A549 (cell line): ENCODE measurements around the gene ARRDC5. TPM values are rescaled to one million over a fixed set of nuclear protein-coding genes. Genes with fewer than 3 reads are reported as not detected.
A peak's percentile ranks its signal among the peaks of the same experiment; 100 is the strongest.

Experiments used
- ATAC-seq, 2 experiments: fragments of 200-7000 bp in 1 of 2; fragments of >200 bp in 1 of 2; cut with Nextera tagmentation in 1 of 2; cut with Tn5 transposase in 1 of 2; 3 replicates each; pipeline versions ENCODE4 v1.8.0 to v1.9.1; 2018 to 2020; ENCODE audit warnings: mild to moderate bottlenecking in 1 of 2, moderate library complexity in 1 of 2
- CTCF ChIA-PET: fragments of 300-600 bp; sonication (Branson Sonifier 250); formaldehyde crosslinking; extraction: SDS; loops from one replicate; lab custom pipeline; 2021; ENCODE audit warnings: antibody characterized with exemption, inconsistent platforms; lab: Yijun Ruan, JAX
- POLR2A ChIA-PET: fragments of 350-600 bp; formaldehyde crosslinking; extraction: SDS; loops from one replicate; lab custom pipeline; 2021; ENCODE audit warnings: antibody characterized with exemption, inconsistent platforms; lab: Yijun Ruan, JAX
- DNase-seq, 2 experiments: peaks; one replicate each; pipeline versions ENCODE4 v3.0.0 to v3.0.0-alpha.2; 2011 to 2016; ENCODE audit warnings: low read depth in 1 of 2, low spot score in 1 of 2
- FAIRE-seq: peaks from 2 replicates; lab custom pipeline; 2011; peaks lifted over from hg19 to GRCh38; lab: Jason Lieb, UNC
- H3K27ac ChIP-seq, 2 experiments: fragments of >200 bp; sonication (Bioruptor Twin); formaldehyde crosslinking; 3 replicates each; pipeline ENCODE4 v1.5.1; 2016 to 2017
- H3K4me1 ChIP-seq: fragments of >200 bp; sonication (Bioruptor Twin); formaldehyde crosslinking; 3 replicates; pipeline ENCODE4 v1.6.1; 2016
- H3K4me2 ChIP-seq: fragments of >200 bp; sonication (Bioruptor Twin); formaldehyde crosslinking; 3 replicates; pipeline ENCODE4 v1.6.1; 2016
- H3K4me3 ChIP-seq: fragments of >200 bp; sonication (Bioruptor Twin); formaldehyde crosslinking; 3 replicates; pipeline ENCODE4 v1.5.1; 2016
- H3K9me3 ChIP-seq: fragments of >200 bp; sonication (Bioruptor Twin); formaldehyde crosslinking; 3 replicates; pipeline ENCODE4 v1.6.1; 2016
- BCL3 ChIP-seq: fragments of >200 bp; sonication (Bioruptor Twin); formaldehyde crosslinking; IDR thresholded peaks from 3 replicates; pipeline ENCODE4 v1.6.1; 2016
- CEBPB ChIP-seq, 2 experiments: fragments of >200 bp in 1 of 2; sonication (Bioruptor Twin) in 1 of 2; formaldehyde crosslinking in 1 of 2; IDR thresholded peaks; 2 replicates each; pipeline ENCODE4 v1.6.1; 2012 to 2016
- CHD4 ChIP-seq: fragments of 200-600 bp; sonication (generic); IDR thresholded peaks from 2 replicates; pipeline ENCODE4 v1.6.1; 2016; ENCODE audit warnings: antibody characterized with exemption, mild to moderate bottlenecking, borderline replicate concordance
- CTCF ChIP-seq: fragments of >200 bp; sonication (Bioruptor Twin); formaldehyde crosslinking; IDR thresholded peaks from 3 replicates; pipeline ENCODE4 v1.5.1; 2016
- E2F6 ChIP-seq: IDR thresholded peaks from 2 replicates; pipeline ENCODE4 v1.6.1; 2012; ENCODE audit warnings: low read depth, borderline replicate concordance
- EHF ChIP-seq: fragments of 250-450 bp; sonication (Bioruptor Pico); IDR thresholded peaks from 2 replicates; pipeline ENCODE4 v1.5.0; 2020; ENCODE audit warnings: mild to moderate bottlenecking
- EHMT2 ChIP-seq: fragments of 200-600 bp; sonication (generic); IDR thresholded peaks from 2 replicates; pipeline ENCODE4 v1.6.1; 2016; ENCODE audit warnings: antibody characterized with exemption, low read depth, mild to moderate bottlenecking, moderate library complexity
- FOSL2 ChIP-seq, 2 experiments: fragments of 450-650 bp in 1 of 2; fragments of >200 bp in 1 of 2; sonication (Bioruptor Twin) in 1 of 2; formaldehyde crosslinking; IDR thresholded peaks; 2 replicates each; pipeline versions ENCODE4 v1.5.0 to v1.6.1; 2016 to 2020; ENCODE audit warnings: mild to moderate bottlenecking in 1 of 2, moderate library complexity in 1 of 2
- GATA3 ChIP-seq: IDR thresholded peaks from 2 replicates; pipeline ENCODE4 v1.6.1; 2012; ENCODE audit warnings: borderline replicate concordance
- HDAC2 ChIP-seq: fragments of 200-600 bp; sonication (generic); IDR thresholded peaks from 2 replicates; pipeline ENCODE4 v1.6.1; 2016
- HEYL ChIP-seq: fragments of 250-450 bp; sonication (Bioruptor Pico); IDR thresholded peaks from 2 replicates; pipeline ENCODE4 v1.8.0; 2021; ENCODE audit warnings: mild to moderate bottlenecking, moderate library complexity
- HMGXB4 ChIP-seq: fragments of 250-450 bp; sonication (Bioruptor Pico); IDR thresholded peaks from 2 replicates; pipeline ENCODE4 v1.5.0; 2021; ENCODE audit warnings: mild to moderate bottlenecking, moderate library complexity, borderline replicate concordance
- HOXA7 ChIP-seq: fragments of 250-450 bp; sonication (Bioruptor Pico); IDR thresholded peaks from 2 replicates; pipeline ENCODE4 v1.5.0; 2020; ENCODE audit warnings: mild to moderate bottlenecking, moderate library complexity
- HOXB13 ChIP-seq: fragments of 250-450 bp; sonication (Bioruptor Pico); IDR thresholded peaks from 2 replicates; pipeline ENCODE4 v1.5.0; 2020; ENCODE audit warnings: low read depth, mild to moderate bottlenecking, moderate library complexity
- HOXB5 ChIP-seq: fragments of 250-450 bp; sonication (Bioruptor Pico); IDR thresholded peaks from 2 replicates; pipeline ENCODE4 v1.5.0; 2020; ENCODE audit warnings: mild to moderate bottlenecking, moderate library complexity
- JUN ChIP-seq, 2 experiments: fragments of >200 bp; sonication (Bioruptor Twin); formaldehyde crosslinking; IDR thresholded peaks; 2 replicates in 1 of 2; 3 replicates in 1 of 2; pipeline ENCODE4 v1.6.1; 2016 to 2017
- JUNB ChIP-seq: fragments of >200 bp; sonication (Bioruptor Twin); formaldehyde crosslinking; IDR thresholded peaks from 2 replicates; pipeline ENCODE4 v1.6.1; 2016
- MAFK ChIP-seq: fragments of 450-650 bp; IDR thresholded peaks from 2 replicates; pipeline ENCODE4 v1.6.1; 2014; ENCODE audit not compliant: partially characterized antibody
- MAX ChIP-seq: IDR thresholded peaks from 2 replicates; pipeline ENCODE4 v1.6.1; 2012
- NFE2L2 ChIP-seq: fragments of 150-350 bp; conservative IDR thresholded peaks from 2 replicates; pipeline ENCODE4 v1.6.1; 2014; ENCODE audit warnings: low read length
- NR3C1 ChIP-seq: fragments of >200 bp; sonication (Bioruptor Twin); formaldehyde crosslinking; IDR thresholded peaks from 3 replicates; pipeline ENCODE4 v1.6.1; 2017
- PBX3 ChIP-seq: IDR thresholded peaks from 2 replicates; pipeline ENCODE4 v1.6.1; 2012
- POLR2A ChIP-seq: IDR thresholded peaks from 2 replicates; pipeline ENCODE4 v1.6.1; 2012; ENCODE audit warnings: mild to moderate bottlenecking, low read length
- POLR2AphosphoS2 ChIP-seq: conservative IDR thresholded peaks from 2 replicates; pipeline ENCODE4 v1.6.1; 2012; ENCODE audit warnings: low read length, improper control_type of control experiment, inconsistent platforms
- RAD21 ChIP-seq, 2 experiments: fragments of >200 bp in 1 of 2; sonication (Bioruptor Twin) in 1 of 2; formaldehyde crosslinking in 1 of 2; IDR thresholded peaks in 1 of 2; conservative IDR thresholded peaks in 1 of 2; 2 replicates in 1 of 2; 3 replicates in 1 of 2; pipeline ENCODE4 v1.6.1; 2012 to 2018; ENCODE audit warnings: inconsistent platforms in 1 of 2
- SMC3 ChIP-seq: fragments of >200 bp; sonication (Bioruptor Twin); formaldehyde crosslinking; IDR thresholded peaks from 3 replicates; pipeline ENCODE4 v1.6.1; 2018; ENCODE audit warnings: inconsistent platforms
- SREBF2 ChIP-seq: fragments of 450-650 bp; IDR thresholded peaks from 2 replicates; pipeline ENCODE4 v1.6.1; 2014; ENCODE audit warnings: mild to moderate bottlenecking, moderate library complexity
- TFCP2L1 ChIP-seq: fragments of 250-450 bp; sonication (Bioruptor Pico); IDR thresholded peaks from 2 replicates; pipeline ENCODE4 v1.5.0; 2021; ENCODE audit warnings: mild to moderate bottlenecking
- USF2 ChIP-seq: fragments of 450-650 bp; IDR thresholded peaks from 2 replicates; pipeline ENCODE4 v1.6.1; 2014; ENCODE audit warnings: antibody characterized with exemption
- ZC3H11A ChIP-seq: fragments of 450-650 bp; IDR thresholded peaks from 2 replicates; pipeline ENCODE4 v1.6.1; 2014; ENCODE audit warnings: antibody characterized with exemption, mild to moderate bottlenecking
- ZFP36 ChIP-seq: fragments of 450-650 bp; IDR thresholded peaks from 2 replicates; pipeline ENCODE4 v1.6.1; 2014; ENCODE audit warnings: borderline replicate concordance; ENCODE audit not compliant: partially characterized antibody
- ZNF302 ChIP-seq: fragments of 250-450 bp; sonication (Bioruptor Pico); IDR thresholded peaks from 2 replicates; pipeline ENCODE4 v1.9.0; 2021; ENCODE audit warnings: inconsistent platforms, mild to moderate bottlenecking, moderate library complexity
- ZSCAN20 ChIP-seq: fragments of 250-450 bp; sonication (Bioruptor Pico); IDR thresholded peaks from 2 replicates; pipeline ENCODE4 v1.8.0; 2022; ENCODE audit warnings: mild to moderate bottlenecking, moderate library complexity
- WGBS: methylation state at CpG from one replicate; pipeline ENCODE4 v1.1.6; 2017; ENCODE audit errors: missing lambda C conversion rate; 5-methylcytosine and 5-hydroxymethylcytosine counted together
- polyA plus RNA-seq, 4 experiments: library from polyadenylated mRNA; depleted of rRNA in 3 of 4; stranded (reverse); fragments of >200 nt; fragmentation: RNase III in 1 of 4; extraction: RNeasy Plus Mini Kit Qiagen cat#74134 plus additional on column Dnase treatment in 1 of 4; gene quantifications; 2 replicates in 3 of 4; 3 replicates in 1 of 4; pipeline ENCODE4 v1.2.3, GENCODE V29; 2011 to 2017

ARRDC5 gene
- polyA plus RNA-seq, 2 of the 4 experiments (the other 2 are of a cell fraction) = not detected

GRCh38 chr19:4911786-4912672 lies 9.3 kb upstream of the ARRDC5 start:
- ChIA-PET POLR2A (interaction anchor here (0.6 to 2.0 kb wide), 10 partner anchors 33 to 657 kb away, joined by 3 to 13 read pairs (median 8); partner anchors contain the start of genes KDM4B and PLIN3), CTCF (interaction anchor here (0.5 to 8.1 kb wide), 46 partner anchors 8 to 359 kb away, joined by 3 to 170 read pairs (median 4); partner anchors contain the start of genes ARRDC5, FEM1A, KDM4B and PLIN3)
- Histone ChIP-seq H3K4me2 (peak overlapping the region; percentile 84), H3K9me3 (no peaks in the 10 kb centered on the region), H3K4me3 (peak overlapping the region; percentile 85), H3K27ac (peak overlapping the region; percentile 93 to 95), H3K4me1 (peaks cover 54% of the 10 kb centered on the region)
- FAIRE-seq = no peak
- peak; percentile 90 to 94 for DNase-seq
- peak; percentile 70 to 80 for ATAC-seq
- WGBS = 14% methylated on average over 29 of the region's 29 CpGs
- TF ChIP-seq BCL3 (no peak), HOXB13 (no peak), PBX3 (peak; percentile 45; the same call in 1 of the 2 replicates), NR3C1 (no peak), RAD21 (conservative IDR thresholded peaks at IDR 0.05 in 1 of 2, IDR thresholded peaks at IDR 0.05 in 1 of 2) (peak; percentile 75 to 86), CEBPB (IDR thresholded peaks at IDR 0.05) (no peak), FOSL2 (IDR thresholded peaks at IDR 0.05) (0 out of 2 replicates have a peak, but pooled peaks have one; percentile 29), FOSL2 (CRISPR knock-in tag; IDR thresholded peaks at IDR 0.05) (peak; percentile 87), HEYL (CRISPR knock-in tag) (no peak), USF2 (no peak), TFCP2L1 (no peak), NFE2L2 (no peak), ZFP36 (no peak), HOXB5 (CRISPR knock-in tag) (0 out of 2 replicates have a peak, but pooled peaks have one; percentile 51), POLR2A (no peak; the same call in 1 of the 2 replicates), MAX (peak; percentile 81), EHMT2 (no peak), HMGXB4 (CRISPR knock-in tag) (no peak), GATA3 (peak; percentile 51; the same call in 1 of the 2 replicates), SMC3 (peak; percentile 83), ZNF302 (CRISPR knock-in tag) (no peak), MAFK (no peak), SREBF2 (no peak), CTCF (peak; percentile 69), HOXA7 (no peak), HDAC2 (no peak), POLR2AphosphoS2 (no peak), JUNB (peak; percentile 67), CHD4 (no peak), EHF (CRISPR knock-in tag) (no peak), ZC3H11A (no peak), E2F6 (0 out of 2 replicates have a peak, but pooled peaks have one; percentile 34), JUN (IDR thresholded peaks at IDR 0.05) (peak in 1 of 2 experiments; percentile 42; a peak in 1 of 5 replicates), ZSCAN20 (CRISPR knock-in tag) (no peak)
